GM23338 (cell line): ENCODE measurements around the gene AFF1. TPM values are rescaled to one million over a fixed set of nuclear protein-coding genes. Genes with fewer than 3 reads are reported as not detected.
A peak's percentile ranks its signal among the peaks of the same experiment; 100 is the strongest.

Source experiments
- ATAC-seq: fragments of 200-7000 bp; cut with Tn5 transposase; 3 replicates; pipeline ENCODE4 v1.9.1; 2020
- DNase-seq: peaks from one replicate; pipeline ENCODE4 v3.0.0-alpha.2; 2015; ENCODE audit warnings: low spot score
- H2AFZ ChIP-seq: fragments of 200-600 bp; sonication (generic); 2 replicates; pipeline ENCODE4 v1.8.0; 2016; ENCODE audit warnings: antibody characterized with exemption, mild to moderate bottlenecking, moderate library complexity
- H3F3A ChIP-seq: fragments of 200-600 bp; sonication (generic); replicated peaks from 2 replicates; pipeline ENCODE4 v1.8.0; 2017; ENCODE audit warnings: antibody characterized with exemption, mixed run types, low read depth
- H3K27ac ChIP-seq: fragments of 200-600 bp; sonication (generic); 2 replicates; pipeline ENCODE4 v1.6.1; 2016; ENCODE audit warnings: low read depth
- H3K27me3 ChIP-seq: fragments of 200-600 bp; sonication (generic); 2 replicates; pipeline ENCODE4 v1.8.0; 2016; ENCODE audit warnings: mild to moderate bottlenecking, mixed run types, moderate library complexity; ENCODE audit not compliant: insufficient read depth
- H3K36me3 ChIP-seq: fragments of 200-600 bp; sonication (generic); 2 replicates; pipeline ENCODE4 v1.8.0; 2016; ENCODE audit warnings: mild to moderate bottlenecking; ENCODE audit not compliant: insufficient read depth
- H3K4me1 ChIP-seq: fragments of 200-600 bp; sonication (generic); 2 replicates; pipeline ENCODE4 v1.8.0; 2016; ENCODE audit warnings: mild to moderate bottlenecking, moderate library complexity; ENCODE audit not compliant: insufficient read depth
- H3K4me2 ChIP-seq: fragments of 200-600 bp; sonication (generic); 2 replicates; pipeline ENCODE4 v1.7.1; 2017; ENCODE audit warnings: mixed run types
- H3K4me3 ChIP-seq: fragments of 200-600 bp; sonication (generic); 2 replicates; pipeline ENCODE4 v1.6.1; 2016; ENCODE audit warnings: mixed run types
- H3K79me2 ChIP-seq: fragments of 200-600 bp; sonication (generic); replicated peaks from 2 replicates; pipeline ENCODE4 v1.8.0; 2017; ENCODE audit warnings: mild to moderate bottlenecking; ENCODE audit not compliant: insufficient read depth
- H3K9me2 ChIP-seq: fragments of 200-600 bp; sonication (generic); 2 replicates; pipeline ENCODE4 v1.8.0; 2017; ENCODE audit not compliant: insufficient read depth
- H4K20me1 ChIP-seq: fragments of 200-600 bp; sonication (generic); replicated peaks from 2 replicates; pipeline ENCODE4 v1.8.0; 2017; ENCODE audit warnings: mild to moderate bottlenecking; ENCODE audit not compliant: insufficient read depth
- H3K27ac Mint-ChIP-seq: 2 replicates; pipeline ENCODE4 v1.8.0; 2020; ENCODE audit warnings: inconsistent platforms, mild to moderate bottlenecking, moderate library complexity, mixed read lengths
- H3K27me3 Mint-ChIP-seq: 3 replicates; pipeline ENCODE4 v1.8.0; 2022; ENCODE audit warnings: low read depth, mild to moderate bottlenecking, moderate library complexity, mixed read lengths, inconsistent platforms; ENCODE audit not compliant: insufficient read depth, poor library complexity
- H3K36me3 Mint-ChIP-seq: 3 replicates; pipeline ENCODE4 v1.8.0; 2021; ENCODE audit warnings: low read depth, mild to moderate bottlenecking, inconsistent platforms, moderate library complexity, mixed read lengths
- H3K4me1 Mint-ChIP-seq: 3 replicates; pipeline ENCODE4 v1.8.0; 2020; ENCODE audit warnings: mild to moderate bottlenecking, inconsistent platforms, mixed read lengths
- H3K4me3 Mint-ChIP-seq: 3 replicates; pipeline ENCODE4 v1.8.0; 2021; ENCODE audit warnings: moderate library complexity, mild to moderate bottlenecking, inconsistent platforms, mixed read lengths
- H3K9me3 Mint-ChIP-seq: 3 replicates; pipeline ENCODE4 v1.8.0; 2020; ENCODE audit warnings: moderate library complexity, mild to moderate bottlenecking, inconsistent platforms, mixed read lengths
- CREB1 ChIP-seq: fragments of 250-450 bp; sonication (Bioruptor Pico); IDR thresholded peaks from 2 replicates; pipeline ENCODE4 v1.5.0; 2020; ENCODE audit warnings: low read depth, mild to moderate bottlenecking, moderate library complexity
- EZH2 ChIP-seq: fragments of 200-600 bp; sonication (generic); IDR thresholded peaks from one replicate; pipeline ENCODE4 v1.8.0; 2017; ENCODE audit warnings: antibody characterized with exemption, mild to moderate bottlenecking, low read depth; ENCODE audit not compliant: unreplicated experiment
- EZH2phosphoT487 ChIP-seq: fragments of 200-600 bp; sonication (generic); IDR thresholded peaks from one replicate; pipeline ENCODE4 v1.8.1; 2018; ENCODE audit warnings: antibody characterized with exemption; ENCODE audit not compliant: unreplicated experiment
- JUNB ChIP-seq: IDR thresholded peaks from one replicate; pipeline ENCODE4 v1.6.1; 2016; ENCODE audit warnings: antibody characterized with exemption; ENCODE audit not compliant: unreplicated experiment
- NANOG ChIP-seq: IDR thresholded peaks from 2 replicates; pipeline ENCODE4 v1.6.1; 2016; ENCODE audit warnings: antibody characterized with exemption, borderline replicate concordance
- POLR2AphosphoS5 ChIP-seq: IDR thresholded peaks from 2 replicates; pipeline ENCODE4 v1.6.1; 2016; ENCODE audit warnings: antibody characterized with exemption, low read depth
- STAT1 ChIP-seq: IDR thresholded peaks from one replicate; pipeline ENCODE4 v1.6.1; 2016; ENCODE audit warnings: antibody characterized with exemption; ENCODE audit not compliant: unreplicated experiment
- ZNF114 ChIP-seq: fragments of 250-450 bp; sonication (Bioruptor Pico); IDR thresholded peaks from 2 replicates; pipeline ENCODE4 v1.5.0; 2020; ENCODE audit warnings: mild to moderate bottlenecking, moderate library complexity
- ZNF331 ChIP-seq: fragments of 250-450 bp; sonication (Bioruptor Pico); IDR thresholded peaks from 2 replicates; pipeline ENCODE4 v1.5.0; 2020; ENCODE audit warnings: low read depth, mild to moderate bottlenecking, moderate library complexity
- polyA plus RNA-seq: library from polyadenylated mRNA; unstranded; fragments of >200 nt; fragmentation: Nextera tagmentation; extraction: Ambion mirVana; gene quantifications from 2 replicates; pipeline ENCODE4 v1.2.1, GENCODE V29; 2016
- total RNA-seq: library from RNA; depleted of rRNA; stranded (reverse); fragments of >200 nt; shearing (Covaris generic); gene quantifications from 2 replicates; pipeline ENCODE4 v1.2.3, GENCODE V29; 2014
- TF ChIP-seq, protein P1 (sequence below): IDR thresholded peaks from one replicate; pipeline ENCODE4 v1.6.1; 2018; ENCODE audit warnings: antibody characterized with exemption; ENCODE audit not compliant: unreplicated experiment
- TF ChIP-seq, protein P2 (sequence below): fragments of 250-450 bp; sonication (Bioruptor Pico); IDR thresholded peaks from 2 replicates; pipeline ENCODE4 v1.5.0; 2020; ENCODE audit warnings: mild to moderate bottlenecking, moderate library complexity
- TF ChIP-seq, protein P3 (sequence below), 2 experiments: fragments of 200-600 bp in 1 of 2; sonication (generic) in 1 of 2; conservative IDR thresholded peaks; 2 replicates each; pipeline versions ENCODE4 v1.5.1 to v1.6.1; 2016 to 2017; ENCODE audit warnings: antibody characterized with exemption in 2 of 2, low read depth in 2 of 2, mild to moderate bottlenecking in 2 of 2, moderate library complexity in 1 of 2
- TF ChIP-seq, protein P4 (sequence below): IDR thresholded peaks from 2 replicates; pipeline ENCODE4 v1.6.1; 2016; ENCODE audit warnings: antibody characterized with exemption

The AFF1 gene
- total and polyA plus RNA-seq, 2 experiments from 2014 or later, result 42.6 to 67.2 TPM

DNA sequence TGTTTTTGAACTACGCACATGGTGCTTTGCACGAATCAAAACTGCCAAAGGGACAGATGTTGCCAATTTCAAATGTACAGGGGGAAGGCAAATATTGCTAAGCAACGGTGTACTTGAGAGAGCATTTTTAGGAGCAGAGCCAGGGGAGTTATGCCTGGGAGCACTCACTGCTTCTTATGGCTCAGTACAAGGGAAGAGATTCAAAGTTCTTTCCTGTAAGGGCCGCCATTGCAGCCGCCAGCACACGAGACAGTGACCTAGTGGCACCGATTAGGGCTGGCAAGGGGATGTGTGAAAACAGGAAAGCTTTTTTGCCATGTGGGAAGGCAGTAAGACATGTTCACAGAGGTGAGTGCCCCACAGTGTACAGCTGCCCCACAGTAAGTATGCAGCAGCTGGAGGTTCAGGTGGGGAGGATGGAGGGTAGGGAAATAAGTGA lies 133.8 kb downstream of the AFF1 start:
- Histone ChIP-seq H3K4me3 (no peak overlapping the region), H3K4me2 (no peak overlapping the region), H3K79me2 (peaks cover 84% of the 10 kb centered on the region), H3K9me2 (no peaks in the 10 kb centered on the region), H2AFZ (no peak overlapping the region), H3K4me1 (peaks cover 21% of the 10 kb centered on the region), H3K27me3 (no peaks in the 10 kb centered on the region), H4K20me1 (peaks cover 28% of the 10 kb centered on the region), H3F3A (no peaks in the 10 kb centered on the region), H3K27ac (no peak overlapping the region; the same call in 1 of the 2 replicates), H3K36me3 (no peaks in the 10 kb centered on the region)
- Mint-ChIP-seq H3K4me3 (no peak overlapping the region; the same call in 2 of the 3 replicates), H3K27me3 (peaks cover 6% of the 10 kb centered on the region), H3K27ac (no peak overlapping the region), H3K36me3 (no peaks in the 10 kb centered on the region; the same call in 2 of the 3 replicates), H3K4me1 (peaks cover 24% of the 10 kb centered on the region), H3K9me3 (no peaks in the 10 kb centered on the region)
- TF ChIP-seq JUNB (no peak), POLR2AphosphoS5 (no peak), STAT1 (no peak), ZNF331 (CRISPR knock-in tag) (no peak), CREB1 (no peak), EZH2 (no peak), EZH2phosphoT487 (no peak), NANOG (no peak), ZNF114 (CRISPR knock-in tag) (no peak)
- TF ChIP-seq, protein P1, sequence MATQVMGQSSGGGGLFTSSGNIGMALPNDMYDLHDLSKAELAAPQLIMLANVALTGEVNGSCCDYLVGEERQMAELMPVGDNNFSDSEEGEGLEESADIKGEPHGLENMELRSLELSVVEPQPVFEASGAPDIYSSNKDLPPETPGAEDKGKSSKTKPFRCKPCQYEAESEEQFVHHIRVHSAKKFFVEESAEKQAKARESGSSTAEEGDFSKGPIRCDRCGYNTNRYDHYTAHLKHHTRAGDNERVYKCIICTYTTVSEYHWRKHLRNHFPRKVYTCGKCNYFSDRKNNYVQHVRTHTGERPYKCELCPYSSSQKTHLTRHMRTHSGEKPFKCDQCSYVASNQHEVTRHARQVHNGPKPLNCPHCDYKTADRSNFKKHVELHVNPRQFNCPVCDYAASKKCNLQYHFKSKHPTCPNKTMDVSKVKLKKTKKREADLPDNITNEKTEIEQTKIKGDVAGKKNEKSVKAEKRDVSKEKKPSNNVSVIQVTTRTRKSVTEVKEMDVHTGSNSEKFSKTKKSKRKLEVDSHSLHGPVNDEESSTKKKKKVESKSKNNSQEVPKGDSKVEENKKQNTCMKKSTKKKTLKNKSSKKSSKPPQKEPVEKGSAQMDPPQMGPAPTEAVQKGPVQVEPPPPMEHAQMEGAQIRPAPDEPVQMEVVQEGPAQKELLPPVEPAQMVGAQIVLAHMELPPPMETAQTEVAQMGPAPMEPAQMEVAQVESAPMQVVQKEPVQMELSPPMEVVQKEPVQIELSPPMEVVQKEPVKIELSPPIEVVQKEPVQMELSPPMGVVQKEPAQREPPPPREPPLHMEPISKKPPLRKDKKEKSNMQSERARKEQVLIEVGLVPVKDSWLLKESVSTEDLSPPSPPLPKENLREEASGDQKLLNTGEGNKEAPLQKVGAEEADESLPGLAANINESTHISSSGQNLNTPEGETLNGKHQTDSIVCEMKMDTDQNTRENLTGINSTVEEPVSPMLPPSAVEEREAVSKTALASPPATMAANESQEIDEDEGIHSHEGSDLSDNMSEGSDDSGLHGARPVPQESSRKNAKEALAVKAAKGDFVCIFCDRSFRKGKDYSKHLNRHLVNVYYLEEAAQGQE, result no peak
- TF ChIP-seq, protein P2, sequence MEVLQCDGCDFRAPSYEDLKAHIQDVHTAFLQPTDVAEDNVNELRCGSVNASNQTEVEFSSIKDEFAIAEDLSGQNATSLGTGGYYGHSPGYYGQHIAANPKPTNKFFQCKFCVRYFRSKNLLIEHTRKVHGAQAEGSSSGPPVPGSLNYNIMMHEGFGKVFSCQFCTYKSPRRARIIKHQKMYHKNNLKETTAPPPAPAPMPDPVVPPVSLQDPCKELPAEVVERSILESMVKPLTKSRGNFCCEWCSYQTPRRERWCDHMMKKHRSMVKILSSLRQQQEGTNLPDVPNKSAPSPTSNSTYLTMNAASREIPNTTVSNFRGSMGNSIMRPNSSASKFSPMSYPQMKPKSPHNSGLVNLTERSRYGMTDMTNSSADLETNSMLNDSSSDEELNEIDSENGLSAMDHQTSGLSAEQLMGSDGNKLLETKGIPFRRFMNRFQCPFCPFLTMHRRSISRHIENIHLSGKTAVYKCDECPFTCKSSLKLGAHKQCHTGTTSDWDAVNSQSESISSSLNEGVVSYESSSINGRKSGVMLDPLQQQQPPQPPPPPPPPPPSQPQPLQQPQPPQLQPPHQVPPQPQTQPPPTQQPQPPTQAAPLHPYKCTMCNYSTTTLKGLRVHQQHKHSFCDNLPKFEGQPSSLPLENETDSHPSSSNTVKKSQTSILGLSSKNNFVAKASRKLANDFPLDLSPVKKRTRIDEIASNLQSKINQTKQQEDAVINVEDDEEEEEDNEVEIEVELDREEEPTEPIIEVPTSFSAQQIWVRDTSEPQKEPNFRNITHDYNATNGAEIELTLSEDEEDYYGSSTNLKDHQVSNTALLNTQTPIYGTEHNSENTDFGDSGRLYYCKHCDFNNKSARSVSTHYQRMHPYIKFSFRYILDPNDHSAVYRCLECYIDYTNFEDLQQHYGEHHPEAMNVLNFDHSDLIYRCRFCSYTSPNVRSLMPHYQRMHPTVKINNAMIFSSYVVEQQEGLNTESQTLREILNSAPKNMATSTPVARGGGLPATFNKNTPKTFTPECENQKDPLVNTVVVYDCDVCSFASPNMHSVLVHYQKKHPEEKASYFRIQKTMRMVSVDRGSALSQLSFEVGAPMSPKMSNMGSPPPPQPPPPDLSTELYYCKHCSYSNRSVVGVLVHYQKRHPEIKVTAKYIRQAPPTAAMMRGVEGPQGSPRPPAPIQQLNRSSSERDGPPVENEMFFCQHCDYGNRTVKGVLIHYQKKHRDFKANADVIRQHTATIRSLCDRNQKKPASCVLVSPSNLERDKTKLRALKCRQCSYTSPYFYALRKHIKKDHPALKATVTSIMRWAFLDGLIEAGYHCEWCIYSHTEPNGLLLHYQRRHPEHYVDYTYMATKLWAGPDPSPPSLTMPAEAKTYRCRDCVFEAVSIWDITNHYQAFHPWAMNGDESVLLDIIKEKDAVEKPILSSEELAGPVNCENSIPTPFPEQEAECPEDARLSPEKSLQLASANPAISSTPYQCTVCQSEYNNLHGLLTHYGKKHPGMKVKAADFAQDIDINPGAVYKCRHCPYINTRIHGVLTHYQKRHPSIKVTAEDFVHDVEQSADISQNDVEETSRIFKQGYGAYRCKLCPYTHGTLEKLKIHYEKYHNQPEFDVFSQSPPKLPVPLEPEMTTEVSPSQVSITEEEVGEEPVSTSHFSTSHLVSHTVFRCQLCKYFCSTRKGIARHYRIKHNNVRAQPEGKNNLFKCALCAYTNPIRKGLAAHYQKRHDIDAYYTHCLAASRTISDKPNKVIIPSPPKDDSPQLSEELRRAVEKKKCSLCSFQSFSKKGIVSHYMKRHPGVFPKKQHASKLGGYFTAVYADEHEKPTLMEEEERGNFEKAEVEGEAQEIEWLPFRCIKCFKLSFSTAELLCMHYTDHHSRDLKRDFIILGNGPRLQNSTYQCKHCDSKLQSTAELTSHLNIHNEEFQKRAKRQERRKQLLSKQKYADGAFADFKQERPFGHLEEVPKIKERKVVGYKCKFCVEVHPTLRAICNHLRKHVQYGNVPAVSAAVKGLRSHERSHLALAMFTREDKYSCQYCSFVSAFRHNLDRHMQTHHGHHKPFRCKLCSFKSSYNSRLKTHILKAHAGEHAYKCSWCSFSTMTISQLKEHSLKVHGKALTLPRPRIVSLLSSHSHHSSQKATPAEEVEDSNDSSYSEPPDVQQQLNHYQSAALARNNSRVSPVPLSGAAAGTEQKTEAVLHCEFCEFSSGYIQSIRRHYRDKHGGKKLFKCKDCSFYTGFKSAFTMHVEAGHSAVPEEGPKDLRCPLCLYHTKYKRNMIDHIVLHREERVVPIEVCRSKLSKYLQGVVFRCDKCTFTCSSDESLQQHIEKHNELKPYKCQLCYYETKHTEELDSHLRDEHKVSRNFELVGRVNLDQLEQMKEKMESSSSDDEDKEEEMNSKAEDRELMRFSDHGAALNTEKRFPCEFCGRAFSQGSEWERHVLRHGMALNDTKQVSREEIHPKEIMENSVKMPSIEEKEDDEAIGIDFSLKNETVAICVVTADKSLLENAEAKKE, result no peak
- TF ChIP-seq, protein P3, sequence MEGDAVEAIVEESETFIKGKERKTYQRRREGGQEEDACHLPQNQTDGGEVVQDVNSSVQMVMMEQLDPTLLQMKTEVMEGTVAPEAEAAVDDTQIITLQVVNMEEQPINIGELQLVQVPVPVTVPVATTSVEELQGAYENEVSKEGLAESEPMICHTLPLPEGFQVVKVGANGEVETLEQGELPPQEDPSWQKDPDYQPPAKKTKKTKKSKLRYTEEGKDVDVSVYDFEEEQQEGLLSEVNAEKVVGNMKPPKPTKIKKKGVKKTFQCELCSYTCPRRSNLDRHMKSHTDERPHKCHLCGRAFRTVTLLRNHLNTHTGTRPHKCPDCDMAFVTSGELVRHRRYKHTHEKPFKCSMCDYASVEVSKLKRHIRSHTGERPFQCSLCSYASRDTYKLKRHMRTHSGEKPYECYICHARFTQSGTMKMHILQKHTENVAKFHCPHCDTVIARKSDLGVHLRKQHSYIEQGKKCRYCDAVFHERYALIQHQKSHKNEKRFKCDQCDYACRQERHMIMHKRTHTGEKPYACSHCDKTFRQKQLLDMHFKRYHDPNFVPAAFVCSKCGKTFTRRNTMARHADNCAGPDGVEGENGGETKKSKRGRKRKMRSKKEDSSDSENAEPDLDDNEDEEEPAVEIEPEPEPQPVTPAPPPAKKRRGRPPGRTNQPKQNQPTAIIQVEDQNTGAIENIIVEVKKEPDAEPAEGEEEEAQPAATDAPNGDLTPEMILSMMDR (conservative IDR thresholded peaks at IDR 0.05; ENCODE audit: low read depth in 2 of 2), result no peak
- TF ChIP-seq, protein P4, sequence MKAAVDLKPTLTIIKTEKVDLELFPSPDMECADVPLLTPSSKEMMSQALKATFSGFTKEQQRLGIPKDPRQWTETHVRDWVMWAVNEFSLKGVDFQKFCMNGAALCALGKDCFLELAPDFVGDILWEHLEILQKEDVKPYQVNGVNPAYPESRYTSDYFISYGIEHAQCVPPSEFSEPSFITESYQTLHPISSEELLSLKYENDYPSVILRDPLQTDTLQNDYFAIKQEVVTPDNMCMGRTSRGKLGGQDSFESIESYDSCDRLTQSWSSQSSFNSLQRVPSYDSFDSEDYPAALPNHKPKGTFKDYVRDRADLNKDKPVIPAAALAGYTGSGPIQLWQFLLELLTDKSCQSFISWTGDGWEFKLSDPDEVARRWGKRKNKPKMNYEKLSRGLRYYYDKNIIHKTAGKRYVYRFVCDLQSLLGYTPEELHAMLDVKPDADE, result no peak
- ATAC-seq (peak; percentile 42), DNase-seq (no peak)
